ENCODE measurements around the gene TRABD.

DNA sequence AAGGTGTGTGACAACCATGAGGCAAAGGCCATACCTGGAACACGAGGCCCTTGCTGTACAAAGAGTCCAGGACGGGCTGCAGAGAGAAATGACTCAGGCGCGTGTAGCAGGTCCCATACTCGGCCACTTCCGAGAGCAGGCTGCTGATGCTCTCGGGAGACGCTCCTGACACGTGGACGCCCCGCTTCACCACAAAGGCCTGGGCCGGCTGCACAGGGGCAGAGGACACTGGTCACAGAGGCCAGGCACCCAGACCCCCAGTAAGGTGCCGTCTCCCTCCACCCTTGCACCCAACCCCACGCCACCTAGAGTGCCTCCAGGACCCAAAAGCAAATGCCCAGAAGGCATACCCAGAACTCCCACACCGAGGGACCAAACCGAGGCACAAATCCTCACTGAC is 43.7 kb downstream of the TRABD start:
- TF ChIP-seq, protein P1, sequence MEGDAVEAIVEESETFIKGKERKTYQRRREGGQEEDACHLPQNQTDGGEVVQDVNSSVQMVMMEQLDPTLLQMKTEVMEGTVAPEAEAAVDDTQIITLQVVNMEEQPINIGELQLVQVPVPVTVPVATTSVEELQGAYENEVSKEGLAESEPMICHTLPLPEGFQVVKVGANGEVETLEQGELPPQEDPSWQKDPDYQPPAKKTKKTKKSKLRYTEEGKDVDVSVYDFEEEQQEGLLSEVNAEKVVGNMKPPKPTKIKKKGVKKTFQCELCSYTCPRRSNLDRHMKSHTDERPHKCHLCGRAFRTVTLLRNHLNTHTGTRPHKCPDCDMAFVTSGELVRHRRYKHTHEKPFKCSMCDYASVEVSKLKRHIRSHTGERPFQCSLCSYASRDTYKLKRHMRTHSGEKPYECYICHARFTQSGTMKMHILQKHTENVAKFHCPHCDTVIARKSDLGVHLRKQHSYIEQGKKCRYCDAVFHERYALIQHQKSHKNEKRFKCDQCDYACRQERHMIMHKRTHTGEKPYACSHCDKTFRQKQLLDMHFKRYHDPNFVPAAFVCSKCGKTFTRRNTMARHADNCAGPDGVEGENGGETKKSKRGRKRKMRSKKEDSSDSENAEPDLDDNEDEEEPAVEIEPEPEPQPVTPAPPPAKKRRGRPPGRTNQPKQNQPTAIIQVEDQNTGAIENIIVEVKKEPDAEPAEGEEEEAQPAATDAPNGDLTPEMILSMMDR (IDR thresholded peaks at IDR 0.05 in 4 of 5, conservative IDR thresholded peaks at IDR 0.05 in 1 of 5) = no peak
- TF ChIP-seq POLR2A (IDR thresholded peaks at IDR 0.05) = no peak

Measured in gastrocnemius medialis (tissue), 4 donors.